Lower lobe of right lung (tissue), 2 donors: ENCODE measurements around the gene CTTN. TPM values are rescaled to one million over a fixed set of nuclear protein-coding genes. Genes with fewer than 3 reads are reported as not detected.

Experiments used
- ATAC-seq, 2 donors: fragments of 200-7000 bp; cut with Tn5 transposase; one replicate each; pipeline ENCODE4 v1.9.1; 2020 to 2022; ENCODE audit warnings: mild to moderate bottlenecking in 2 of 2, moderate library complexity in 2 of 2
- DNase-seq: peaks from one replicate; pipeline ENCODE4 v3.0.0-alpha.2; 2020
- H3K27ac ChIP-seq: fragments of 200-600 bp; one replicate; pipeline ENCODE4 v1.8.0; 2022
- H3K27me3 ChIP-seq: fragments of 200-600 bp; one replicate; pipeline ENCODE4 v1.8.0; 2022; ENCODE audit warnings: low read depth
- H3K36me3 ChIP-seq: fragments of 200-600 bp; one replicate; pipeline ENCODE4 v1.8.0; 2022; ENCODE audit warnings: mild to moderate bottlenecking
- H3K4me1 ChIP-seq: fragments of 200-600 bp; one replicate; pipeline ENCODE4 v1.8.0; 2022
- H3K4me3 ChIP-seq: fragments of 200-600 bp; one replicate; pipeline ENCODE4 v1.8.0; 2022; ENCODE audit warnings: mild to moderate bottlenecking
- H3K9me3 ChIP-seq: fragments of 200-600 bp; one replicate; pipeline ENCODE4 v1.8.0; 2022
- intact Hi-C: fragments of 100-400 bp; cut with DNase I; formaldehyde crosslinking; loops from one replicate; pipeline ENCODE4 v1.11.0; 2022
- total RNA-seq: library from RNA; stranded (reverse); fragmentation: NEBNext Ultra II Directional; extraction: Animal tissue kit (Norgen Biotek cat#: 25700); gene quantifications from one replicate; pipeline ENCODE4 v1.2.1, GENCODE V29; 2021
- TF ChIP-seq, protein P1 (sequence below): fragments of 200-600 bp; IDR thresholded peaks from one replicate; pipeline ENCODE4 v1.8.0; 2022; ENCODE audit warnings: antibody characterized with exemption, mild to moderate bottlenecking
- donor health status: DM: no; HTN: yes; CAD: no; lungs with severe emphysema.

The CTTN gene
- total RNA-seq, 1 donor from 2014 or later = 145 TPM

DNA sequence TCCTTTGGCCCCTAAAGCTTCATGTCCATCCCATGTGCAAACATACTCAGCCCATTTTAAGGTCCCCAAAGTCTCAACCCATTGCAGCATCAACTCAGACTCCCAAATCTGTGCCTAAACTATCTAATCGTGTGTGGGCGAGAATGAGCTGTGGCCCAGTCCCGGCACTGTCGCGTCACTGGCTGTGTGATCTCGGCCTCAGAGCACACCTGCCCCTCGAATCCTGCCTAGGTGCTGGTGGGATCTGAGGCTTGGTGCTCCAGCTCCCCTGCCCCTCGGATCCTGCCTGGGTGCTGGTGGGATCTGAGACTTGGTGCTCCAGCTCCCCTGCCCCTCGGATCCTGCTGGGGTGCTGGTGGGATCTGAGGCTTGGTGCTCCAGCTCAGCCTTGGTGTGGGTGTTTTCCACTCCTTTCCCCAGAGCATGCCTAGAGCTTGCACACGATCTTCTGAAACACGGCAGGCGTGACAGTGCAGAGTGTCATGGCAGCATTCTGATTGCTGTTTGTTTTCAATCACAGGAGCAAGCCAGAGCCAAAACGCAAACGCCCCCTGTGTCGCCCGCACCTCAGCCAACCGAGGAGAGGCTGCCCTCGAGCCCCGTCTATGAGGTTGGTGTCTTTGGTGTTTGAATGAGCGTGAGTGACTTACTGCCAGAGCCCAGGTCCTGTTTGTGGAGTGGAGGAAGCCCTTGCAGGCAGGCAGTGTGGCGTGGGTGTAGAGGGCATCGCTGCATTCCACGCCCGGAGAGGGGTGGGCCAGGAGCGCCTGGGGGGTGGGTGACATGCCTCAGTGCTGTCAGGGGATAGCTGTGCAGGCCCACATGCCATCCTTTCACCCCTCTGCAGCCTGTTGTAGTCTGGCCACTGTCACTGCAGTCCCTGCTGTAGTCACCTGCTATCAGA is 32.6 kb downstream of the CTTN start:
- H3K36me3 ChIP-seq = peaks cover 96% of the 10 kb centered on the region
- H3K9me3 ChIP-seq = no peaks in the 10 kb centered on the region

DNA sequence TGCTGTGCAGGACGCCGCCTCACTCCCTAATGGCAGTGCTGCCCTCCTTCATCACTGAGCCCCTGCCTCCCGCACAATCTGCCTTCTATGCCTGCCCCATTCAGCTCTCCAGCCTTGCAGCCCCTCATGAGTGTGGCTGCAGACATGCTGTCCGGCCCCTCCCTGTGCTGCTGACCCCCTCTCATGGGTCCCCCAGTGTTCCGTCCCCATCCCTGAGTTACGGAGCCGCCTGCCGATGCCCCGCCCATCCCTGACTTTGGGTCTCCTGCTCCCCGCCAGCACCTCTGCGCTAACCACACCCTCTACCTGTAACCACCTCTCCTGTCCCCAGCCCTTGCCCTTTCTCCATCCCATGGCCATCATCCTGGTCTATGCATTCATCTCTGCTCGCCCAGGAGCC is 33.3 kb downstream of the CTTN start:
- intact Hi-C loops = no loop called here
- no peak for DNase-seq
- no peak overlapping the region for H3K4me3 ChIP-seq
- TF ChIP-seq, protein P1, sequence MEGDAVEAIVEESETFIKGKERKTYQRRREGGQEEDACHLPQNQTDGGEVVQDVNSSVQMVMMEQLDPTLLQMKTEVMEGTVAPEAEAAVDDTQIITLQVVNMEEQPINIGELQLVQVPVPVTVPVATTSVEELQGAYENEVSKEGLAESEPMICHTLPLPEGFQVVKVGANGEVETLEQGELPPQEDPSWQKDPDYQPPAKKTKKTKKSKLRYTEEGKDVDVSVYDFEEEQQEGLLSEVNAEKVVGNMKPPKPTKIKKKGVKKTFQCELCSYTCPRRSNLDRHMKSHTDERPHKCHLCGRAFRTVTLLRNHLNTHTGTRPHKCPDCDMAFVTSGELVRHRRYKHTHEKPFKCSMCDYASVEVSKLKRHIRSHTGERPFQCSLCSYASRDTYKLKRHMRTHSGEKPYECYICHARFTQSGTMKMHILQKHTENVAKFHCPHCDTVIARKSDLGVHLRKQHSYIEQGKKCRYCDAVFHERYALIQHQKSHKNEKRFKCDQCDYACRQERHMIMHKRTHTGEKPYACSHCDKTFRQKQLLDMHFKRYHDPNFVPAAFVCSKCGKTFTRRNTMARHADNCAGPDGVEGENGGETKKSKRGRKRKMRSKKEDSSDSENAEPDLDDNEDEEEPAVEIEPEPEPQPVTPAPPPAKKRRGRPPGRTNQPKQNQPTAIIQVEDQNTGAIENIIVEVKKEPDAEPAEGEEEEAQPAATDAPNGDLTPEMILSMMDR = no peak
- peaks cover 97% of the 10 kb centered on the region for H3K36me3 ChIP-seq
- no peaks in the 10 kb centered on the region for H3K9me3 ChIP-seq
- H3K27me3 ChIP-seq = no peaks in the 10 kb centered on the region
- H3K27ac ChIP-seq = no peak overlapping the region
- H3K4me1 ChIP-seq = no peaks in the 10 kb centered on the region
- ATAC-seq = no peak

More for the DNA sequence above, 32.6 kb downstream of the CTTN start:
- DNase-seq (no peak), ATAC-seq (no peak)
- Histone ChIP-seq H3K4me3 (no peak overlapping the region), H3K27ac (no peak overlapping the region), H3K27me3 (no peaks in the 10 kb centered on the region), H3K4me1 (no peaks in the 10 kb centered on the region)
- TF ChIP-seq, protein P1 = no peak
- intact Hi-C loops = no loop called here

DNA sequence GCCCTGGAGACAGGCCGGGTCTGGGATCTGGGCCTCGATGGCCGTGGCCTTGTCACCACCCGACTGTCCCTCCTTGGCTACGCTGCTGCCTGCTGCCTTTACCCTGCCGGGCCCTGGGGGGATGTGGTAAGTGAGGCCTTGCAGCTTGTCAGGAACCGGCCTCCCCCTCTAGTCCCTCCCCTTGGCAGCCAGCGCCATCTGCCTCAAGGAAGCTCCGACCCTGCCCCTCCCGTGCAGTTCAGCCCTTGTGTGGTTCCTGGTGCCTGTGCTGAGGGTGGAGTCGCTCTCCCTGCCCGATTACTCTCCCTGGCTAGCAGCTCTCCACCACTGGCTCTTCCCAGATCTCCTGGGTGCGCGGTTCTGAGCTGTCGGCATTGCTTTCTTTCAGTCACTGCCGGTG is 33.7 kb downstream of the CTTN start:
- no peaks in the 10 kb centered on the region for H3K27me3 ChIP-seq

DNA sequence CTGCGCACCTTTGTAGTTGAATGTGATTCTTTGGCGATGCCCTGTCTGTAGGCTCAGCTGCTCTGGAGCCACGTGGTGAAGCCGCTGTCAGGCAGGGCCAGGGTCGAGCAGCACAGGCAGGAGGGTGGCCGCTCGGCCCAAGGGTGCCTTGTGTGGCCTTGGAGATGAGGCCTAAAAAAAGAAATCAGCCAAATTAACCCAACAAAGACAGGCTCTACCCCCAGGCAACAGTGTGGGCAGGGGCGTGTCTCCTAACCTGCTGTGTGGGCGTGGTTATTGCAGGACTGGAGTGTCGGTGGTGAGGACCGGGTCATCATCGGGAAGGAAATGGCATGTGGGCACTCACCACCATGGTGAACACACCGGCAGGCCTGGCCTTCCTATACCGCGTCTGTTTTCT is 34.3 kb downstream of the CTTN start:
- Histone ChIP-seq H3K9me3 (no peaks in the 10 kb centered on the region), H3K4me3 (no peak overlapping the region), H3K27me3 (no peaks in the 10 kb centered on the region), H3K27ac (no peak overlapping the region), H3K36me3 (peaks cover 91% of the 10 kb centered on the region), H3K4me1 (no peaks in the 10 kb centered on the region)
- DNase-seq (no peak), ATAC-seq (no peak)
- TF ChIP-seq, protein P1 = no peak
- intact Hi-C loops = no loop called here

More for the DNA sequence above, 33.7 kb downstream of the CTTN start:
- no peaks in the 10 kb centered on the region for H3K4me1 ChIP-seq
- no peak overlapping the region for H3K27ac ChIP-seq
- DNase-seq (no peak), ATAC-seq (no peak)
- H3K9me3 ChIP-seq = no peaks in the 10 kb centered on the region
- peaks cover 96% of the 10 kb centered on the region for H3K36me3 ChIP-seq
- intact Hi-C loops = no loop called here
- no peak overlapping the region for H3K4me3 ChIP-seq
- TF ChIP-seq, protein P1 = no peak

DNA sequence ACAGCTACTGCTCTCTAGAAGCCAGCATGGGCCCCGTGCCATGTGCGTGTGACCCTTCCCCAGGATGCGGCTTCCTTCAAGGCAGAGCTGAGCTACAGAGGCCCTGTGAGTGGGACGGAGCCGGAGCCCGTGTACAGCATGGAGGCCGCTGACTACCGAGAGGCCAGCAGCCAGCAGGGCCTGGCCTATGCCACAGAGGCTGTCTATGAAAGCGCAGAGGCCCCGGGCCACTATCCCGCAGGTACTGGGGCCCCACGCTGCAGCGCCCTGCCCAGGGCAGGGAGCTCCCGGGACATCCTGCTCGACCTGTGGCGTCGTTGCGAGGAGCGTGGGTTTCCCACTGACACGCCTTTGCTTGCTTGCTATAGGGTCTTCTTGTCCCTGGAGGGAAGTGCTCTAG is 34.7 kb downstream of the CTTN start:
- ATAC-seq (no peak), DNase-seq (no peak)
- TF ChIP-seq, protein P1 = no peak
- intact Hi-C loops = no loop called here
- no peak overlapping the region for H3K27ac ChIP-seq
- no peaks in the 10 kb centered on the region for H3K27me3 ChIP-seq
- H3K36me3 ChIP-seq = peaks cover 88% of the 10 kb centered on the region
- H3K4me1 ChIP-seq = no peaks in the 10 kb centered on the region
- H3K4me3 ChIP-seq = no peak overlapping the region
- H3K9me3 ChIP-seq = no peaks in the 10 kb centered on the region
